ENCODE results near the gene POGZ.
"Not testable (repeated sequence)": the region's sequence is repeated elsewhere in the genome, so short reads cannot be mapped to it uniquely, and the experiment has no call there.

The POGZ gene

DNA sequence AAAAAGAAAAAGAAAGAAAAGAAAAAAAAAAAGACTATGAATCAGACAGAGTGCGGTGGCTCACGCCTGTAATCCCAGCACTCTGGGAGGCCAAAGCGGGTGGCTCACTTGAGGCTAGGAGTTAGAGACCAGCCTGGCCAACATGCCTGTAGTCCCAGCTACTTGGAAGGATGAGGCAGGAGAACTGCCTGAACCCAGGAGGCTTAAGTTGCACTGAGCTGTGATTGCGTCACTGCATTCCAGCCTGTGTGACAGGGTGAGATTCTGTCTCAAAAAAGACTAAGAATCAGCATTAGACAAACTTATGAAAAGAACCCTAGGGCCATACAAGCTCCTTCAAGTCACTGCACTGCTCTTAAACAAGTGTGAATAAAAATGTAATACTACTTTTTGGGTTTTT, 43.1 kb downstream of the POGZ start:
- no peak for DNase-seq

DNA sequence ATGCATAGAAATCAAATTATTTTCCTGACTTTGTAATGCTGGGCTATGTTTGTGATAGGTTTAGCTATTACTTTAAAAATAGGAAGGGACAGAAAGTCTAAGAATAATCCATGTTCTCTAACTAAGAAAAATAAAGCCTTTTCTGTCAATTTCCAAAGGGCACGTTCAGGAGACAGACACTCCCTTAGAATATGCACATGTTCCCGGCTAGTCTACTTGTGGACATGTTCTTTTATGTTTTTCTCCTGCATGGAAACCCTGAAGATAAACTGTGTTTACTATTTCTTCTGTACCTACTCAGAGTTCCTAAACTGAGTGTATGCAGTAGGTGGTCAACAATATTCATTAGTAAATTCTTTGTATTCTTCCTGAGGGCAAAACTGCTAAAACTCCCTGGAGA, 47.4 kb downstream of the POGZ start:
- no peak for DNase-seq

DNA sequence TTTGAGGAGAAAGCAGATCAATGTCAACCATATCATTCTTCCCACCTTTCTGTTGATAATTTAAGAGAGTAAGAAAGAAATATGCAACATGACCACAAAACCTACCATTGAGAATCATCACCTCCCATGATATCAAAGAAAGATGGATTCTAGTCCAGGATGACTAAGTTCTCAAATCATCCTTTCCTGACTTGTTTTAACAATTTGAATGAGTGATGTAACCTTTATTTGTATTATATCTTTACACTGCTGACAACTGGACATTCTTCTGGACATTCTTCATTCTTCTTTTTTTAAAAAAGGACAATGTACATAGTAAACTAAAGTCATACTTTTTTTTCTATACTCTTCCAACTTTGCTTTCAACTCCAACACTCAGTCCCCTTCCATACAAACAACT, 50.4 kb downstream of the POGZ start:
- DNase-seq = no peak

DNA sequence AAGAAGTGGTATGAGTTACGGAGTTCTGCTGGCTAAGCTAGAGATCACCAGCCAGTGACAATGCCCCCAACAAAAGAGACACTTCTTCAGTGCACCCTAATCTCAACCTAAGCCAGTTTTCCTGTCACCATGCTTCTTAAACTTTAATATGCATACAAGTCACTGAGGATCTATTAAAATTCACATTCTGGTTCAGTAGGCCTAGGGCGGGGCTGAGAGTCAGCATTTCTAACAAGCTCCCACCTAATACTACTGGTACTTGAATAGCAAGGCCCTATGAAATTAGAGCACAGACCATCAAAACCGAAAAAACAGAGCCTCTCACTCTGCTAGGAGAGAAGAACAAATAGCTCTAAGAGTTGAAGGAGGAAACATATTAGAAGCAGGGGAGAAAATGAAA, 52.0 kb downstream of the POGZ start:
- DNase-seq = no peak

DNA sequence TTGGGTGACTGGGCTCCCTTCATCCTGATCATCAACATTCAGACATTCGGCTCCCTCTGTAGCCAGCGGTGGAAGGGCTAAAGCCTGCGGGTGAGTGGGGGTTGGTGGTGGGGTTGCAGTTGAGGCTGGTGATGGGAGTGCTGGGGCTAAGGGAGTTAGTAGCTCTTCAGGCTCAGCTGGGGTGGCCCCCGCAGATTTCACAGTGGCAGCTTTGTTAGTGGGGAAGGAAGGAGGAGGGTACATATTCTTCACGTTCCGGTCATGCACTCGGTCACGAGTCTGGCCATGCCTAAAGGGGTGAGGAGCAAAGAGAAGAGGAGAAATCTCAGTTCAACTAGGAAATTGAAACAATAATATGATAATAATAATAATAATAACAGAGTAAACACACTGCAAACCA, 53.1 kb downstream of the POGZ start:
- DNase-seq = no peak

DNA sequence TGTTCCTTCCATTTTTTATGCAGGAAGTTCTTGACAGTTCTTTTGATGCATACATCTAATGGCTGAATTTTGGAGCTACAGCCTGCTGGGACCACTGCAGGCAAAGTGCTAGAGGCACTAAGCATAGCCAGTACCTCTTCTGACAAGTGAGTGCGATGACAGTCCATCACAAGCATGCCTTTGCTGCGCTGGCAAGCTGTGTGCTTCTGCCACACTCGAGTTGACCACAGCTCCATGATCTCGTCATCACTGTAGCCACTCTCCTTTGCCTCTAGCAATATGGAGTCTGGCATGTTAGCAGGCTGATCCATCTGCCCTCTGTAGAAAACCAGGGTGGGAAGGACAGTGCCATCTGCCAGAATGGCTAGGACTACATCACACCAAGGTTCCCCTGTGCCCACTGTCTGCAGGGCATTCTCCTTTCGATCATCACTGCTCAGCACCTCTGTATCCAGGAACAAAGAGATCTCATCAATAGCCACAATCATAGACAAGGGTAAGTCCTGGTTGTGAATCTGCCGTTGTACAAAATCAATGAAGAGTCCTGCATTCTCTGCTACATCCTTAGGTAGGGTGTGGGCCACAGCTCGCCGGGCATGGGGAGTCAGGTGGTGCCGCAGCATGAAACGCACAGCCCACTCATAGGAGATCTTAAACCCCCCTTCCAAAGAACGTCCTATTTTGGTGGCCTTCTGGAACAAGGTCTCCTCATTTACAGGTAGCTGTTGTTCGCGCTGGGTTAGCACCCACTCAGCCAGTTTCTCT, 53.9 kb downstream of the POGZ start:
- DNase-seq = no peak

DNA sequence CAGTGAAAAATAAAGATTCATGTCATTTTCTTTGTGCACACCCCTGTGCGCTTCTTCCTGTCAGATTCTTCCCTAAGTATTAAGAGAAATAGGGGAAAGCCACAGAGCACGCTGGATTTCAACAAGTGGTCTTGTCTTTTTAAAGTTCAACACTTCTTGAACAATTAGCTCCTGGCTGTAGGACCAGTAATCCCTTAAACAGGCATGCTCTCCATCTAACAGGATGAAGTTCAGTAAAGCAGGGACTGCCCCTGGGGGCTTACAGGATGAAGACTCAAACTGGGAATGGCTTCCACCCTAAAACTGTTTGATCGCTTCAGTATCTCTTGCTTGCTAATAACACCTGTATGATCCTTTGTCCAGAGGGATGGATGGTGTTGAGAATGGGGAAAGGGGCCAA, 55.7 kb downstream of the POGZ start:
- no peak for DNase-seq

DNA sequence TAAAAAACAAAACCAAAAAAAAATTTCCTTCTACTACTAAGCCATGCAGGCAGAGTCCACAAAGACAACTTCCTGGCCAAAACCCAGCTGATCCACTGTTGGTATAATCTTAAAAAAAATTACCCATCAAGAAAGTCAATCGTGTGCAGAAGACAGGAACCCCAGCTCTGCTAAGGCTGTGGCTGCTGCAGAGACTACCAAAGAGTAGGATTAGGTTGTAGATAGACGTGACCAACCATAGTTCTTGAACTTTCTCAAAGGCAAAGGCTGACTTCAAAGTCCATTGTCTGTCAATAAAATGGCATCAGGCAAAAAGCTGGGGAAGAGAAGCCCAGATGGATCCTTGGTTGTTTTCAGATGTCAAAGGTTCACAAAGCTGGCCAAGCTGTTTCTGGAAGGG, 56.5 kb downstream of the POGZ start:
- DNase-seq = no peak

DNA sequence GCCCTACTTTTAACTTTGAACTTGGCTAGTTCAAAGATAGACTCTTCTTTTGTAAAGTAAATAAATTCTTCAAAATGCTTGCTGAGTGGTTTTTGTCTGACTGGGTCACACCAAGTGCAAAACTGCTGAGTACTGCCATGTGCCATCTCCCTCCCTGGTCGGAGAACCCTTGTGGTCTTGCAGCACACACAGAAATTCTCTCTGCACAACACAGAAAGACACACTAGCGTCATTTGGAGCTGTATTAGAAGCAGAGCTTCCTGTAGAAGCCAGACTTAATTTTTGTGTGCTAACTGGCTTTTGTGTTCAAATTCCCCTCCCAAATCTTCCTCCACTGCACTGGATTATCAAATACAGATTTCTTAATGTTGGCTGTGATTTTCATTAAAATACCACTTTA, 57.4 kb downstream of the POGZ start:
- no peak for DNase-seq

DNA sequence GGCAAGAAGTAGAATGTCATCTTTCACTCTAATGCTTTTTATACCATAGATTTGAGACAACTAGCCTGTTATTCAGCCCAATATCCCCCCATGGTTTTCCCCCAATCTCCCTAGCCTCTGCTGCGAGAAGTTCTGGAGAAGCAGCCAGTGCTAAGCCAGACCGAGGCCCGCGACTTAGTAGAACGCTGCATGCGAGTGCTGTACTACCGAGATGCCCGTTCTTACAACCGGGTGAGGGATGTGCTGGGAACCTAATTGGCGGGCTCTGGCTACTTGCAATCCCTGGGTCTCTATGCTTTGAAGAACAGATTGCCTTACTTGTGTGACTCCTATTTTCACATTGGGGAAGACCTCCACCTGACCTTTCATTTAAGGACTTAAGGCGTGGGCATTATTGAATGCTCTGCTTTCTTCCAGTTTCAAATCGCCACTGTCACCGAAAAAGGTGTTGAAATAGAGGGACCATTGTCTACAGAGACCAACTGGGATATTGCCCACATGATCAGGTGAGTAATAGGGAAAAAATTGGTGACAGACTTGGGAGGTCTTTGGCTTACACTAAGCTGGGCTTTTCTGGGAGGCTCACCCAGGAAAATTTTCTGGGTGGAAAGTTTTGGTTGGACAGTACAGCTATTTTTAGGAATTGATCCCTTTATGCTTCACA, 58.0 kb downstream of the POGZ start:
- no peak for DNase-seq

DNA sequence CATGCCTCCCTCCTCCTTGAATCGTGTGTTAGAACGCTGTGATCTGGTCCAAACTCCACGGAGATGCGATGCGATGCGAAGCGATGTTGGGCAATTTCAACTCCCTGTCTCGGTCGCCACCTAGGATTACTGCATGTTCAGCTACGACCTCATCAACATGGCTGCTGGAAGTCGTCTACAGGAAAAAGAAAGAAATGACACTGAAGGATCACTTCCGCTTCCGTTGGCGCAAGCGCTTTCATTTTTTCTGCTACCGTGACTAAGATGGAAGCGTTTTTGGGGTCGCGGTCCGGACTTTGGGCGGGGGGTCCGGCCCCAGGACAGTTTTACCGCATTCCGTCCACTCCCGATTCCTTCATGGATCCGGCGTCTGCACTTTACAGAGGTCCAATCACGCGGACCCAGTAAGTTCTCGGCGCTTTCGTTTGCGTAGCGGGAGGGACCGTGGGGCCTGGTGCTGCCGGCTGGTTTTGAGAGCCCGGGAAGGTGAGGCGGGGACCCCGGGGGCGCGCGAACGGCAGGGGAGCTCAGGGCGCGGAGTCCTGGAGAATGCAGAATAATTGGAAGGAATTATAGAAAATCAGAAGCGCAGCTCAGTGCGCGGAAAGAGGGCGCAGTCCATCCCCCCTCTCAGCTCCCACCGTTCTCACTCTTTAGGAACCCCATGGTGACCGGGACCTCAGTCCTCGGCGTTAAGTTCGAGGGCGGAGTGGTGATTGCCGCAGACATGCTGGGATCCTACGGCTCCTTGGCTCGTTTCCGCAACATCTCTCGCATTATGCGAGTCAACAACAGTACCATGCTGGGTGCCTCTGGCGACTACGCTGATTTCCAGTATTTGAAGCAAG, 59.7 kb downstream of the POGZ start, which contains the start of gene PSMB4:
Gene PSMB4 (plus strand): TSS at position 250 of the 848 bp plus-strand sequence. CDS start 15 bp downstream, at position 265.
- peak; percentile 74 for DNase-seq

DNA sequence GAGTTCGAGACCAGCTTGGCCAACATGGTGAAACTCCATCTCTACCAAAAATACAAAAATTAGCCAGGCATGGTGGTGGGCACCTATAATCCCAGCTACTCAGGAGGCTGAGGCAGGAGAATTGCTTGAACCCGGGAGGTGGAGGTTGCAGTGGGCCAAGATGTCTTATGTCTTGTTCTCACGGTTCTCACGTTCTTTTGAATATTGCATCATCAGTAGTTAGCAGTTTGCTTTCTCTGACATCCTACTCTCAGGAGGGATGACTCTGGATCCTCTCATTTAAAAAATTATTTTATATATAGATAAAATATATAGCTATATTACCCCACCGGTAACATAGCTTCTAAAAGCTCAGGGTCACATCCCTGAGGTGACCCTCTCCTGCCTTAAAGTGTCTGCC, 63.0 kb downstream of the POGZ start:
- not testable (repeated sequence) for DNase-seq

DNA sequence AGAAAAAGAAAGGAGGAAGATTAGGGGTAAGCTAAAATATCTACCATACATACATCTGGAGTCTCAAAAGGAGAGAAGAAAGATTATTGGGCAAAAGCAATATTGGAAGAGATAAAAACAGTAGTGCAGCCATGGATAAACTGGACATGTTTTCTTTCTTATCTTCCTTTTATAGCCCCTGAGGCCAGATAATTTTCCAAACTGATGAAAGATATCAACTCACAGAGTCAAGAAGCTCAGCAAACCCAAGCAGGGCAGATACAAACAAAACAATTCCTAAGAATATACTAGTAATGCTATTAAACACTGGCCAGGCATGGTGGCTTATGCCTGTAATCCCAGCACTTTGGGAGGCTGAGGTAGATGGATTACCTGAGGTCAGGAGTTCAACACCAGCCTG, 65.7 kb downstream of the POGZ start:
- no peak for DNase-seq

DNA sequence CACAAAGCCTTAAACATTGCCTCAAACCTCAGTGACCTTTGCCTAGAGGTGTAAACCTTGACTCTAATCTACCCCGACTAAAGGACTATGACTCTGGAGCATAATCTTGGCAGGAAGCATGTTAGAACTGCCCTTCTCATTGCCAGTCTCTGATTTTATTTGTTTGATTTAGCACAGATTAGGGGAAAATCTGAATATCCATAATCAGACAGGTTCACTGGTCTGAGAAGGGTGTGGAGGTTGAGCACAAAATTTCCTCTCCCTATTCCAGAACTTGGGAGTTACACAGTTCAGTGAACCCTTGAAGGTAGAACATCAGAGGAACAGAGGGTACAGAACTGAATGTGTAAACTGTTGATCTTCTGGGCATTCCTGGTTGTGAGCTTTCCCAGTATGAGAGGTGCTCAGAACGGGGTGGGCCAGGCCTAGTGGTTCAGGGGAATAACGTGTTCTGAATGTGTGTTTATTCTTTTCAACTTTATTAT, 68.2 kb downstream of the POGZ start:
- no peak for DNase-seq

DNA sequence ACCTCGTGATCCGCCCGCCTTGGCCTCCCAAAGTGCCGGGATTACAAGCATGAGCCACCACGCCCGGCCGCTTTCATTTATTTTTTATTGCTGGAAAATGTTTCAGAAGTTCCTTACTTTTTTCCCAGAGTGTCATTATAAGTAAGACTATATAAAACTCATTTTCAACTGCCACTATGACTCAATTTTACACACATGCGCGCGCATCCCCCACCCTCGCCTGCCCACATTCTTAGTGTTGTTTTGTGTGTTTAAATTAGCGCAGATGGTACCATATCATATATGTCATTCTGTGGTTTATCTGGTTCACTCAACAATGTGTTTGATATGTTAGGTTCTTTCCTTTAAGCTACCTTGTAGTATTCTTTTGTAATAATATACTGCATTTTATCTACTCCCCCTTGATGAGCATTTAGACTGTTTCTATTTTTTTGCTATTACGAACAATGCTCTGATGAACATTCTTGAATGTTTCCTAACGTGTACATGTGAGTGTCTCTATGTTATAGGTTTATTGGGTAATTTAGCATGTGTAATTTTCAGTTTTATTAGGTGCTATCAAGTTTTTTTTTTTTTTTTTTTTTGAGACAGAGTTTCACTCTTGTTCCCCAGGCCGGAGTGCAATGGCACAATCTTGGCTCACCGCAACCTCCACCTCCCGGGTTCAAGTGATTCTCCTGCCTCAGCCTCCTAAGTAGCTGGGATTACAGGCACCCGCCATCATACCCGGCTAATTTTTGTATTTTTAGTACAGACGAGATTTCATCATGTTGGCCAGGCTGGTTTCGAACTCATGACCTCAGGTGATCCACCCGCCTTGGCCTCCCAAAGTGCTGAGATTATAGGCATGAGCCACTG, 68.8 kb downstream of the POGZ start:
- not testable (repeated sequence) for DNase-seq

DNA sequence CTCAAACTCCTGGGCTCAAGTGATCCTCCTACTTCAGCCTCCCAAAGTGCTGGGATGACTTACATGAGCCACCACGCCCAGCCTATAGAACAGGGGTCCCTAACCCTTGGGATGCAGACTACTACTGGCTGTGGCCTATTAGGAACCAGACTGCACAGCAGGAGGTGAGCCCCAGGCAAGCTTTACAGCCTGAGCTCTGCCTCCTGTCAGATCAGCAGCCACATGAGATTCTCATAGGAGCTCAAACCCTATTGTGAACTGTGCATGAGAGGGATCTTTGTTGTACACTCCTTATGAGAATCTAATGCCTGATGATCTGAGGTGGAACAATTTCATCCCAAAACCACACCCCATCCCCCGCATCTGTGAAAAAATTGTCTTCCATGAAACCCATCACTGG, 73.3 kb downstream of the POGZ start:
- DNase-seq = no peak

DNA sequence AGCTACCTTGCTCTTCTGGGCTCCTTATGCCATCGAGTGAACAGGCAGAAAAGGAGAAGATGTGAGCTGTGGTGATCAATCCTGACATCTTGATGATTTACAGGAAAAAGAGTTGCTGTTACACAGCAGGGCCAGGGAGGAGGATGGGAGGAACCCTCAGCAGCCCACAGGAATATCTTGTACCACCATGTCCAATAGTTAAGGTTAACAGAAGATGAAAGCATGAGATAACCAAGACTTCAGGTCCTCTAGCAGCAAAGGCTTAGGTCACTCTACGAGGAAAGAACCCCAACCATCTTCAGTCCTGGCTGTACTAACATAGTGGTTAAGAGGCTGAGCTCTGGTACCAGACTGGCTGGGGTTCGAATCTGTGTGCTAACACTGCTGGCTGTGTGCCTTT, 74.7 kb downstream of the POGZ start:
- no peak for DNase-seq

DNA sequence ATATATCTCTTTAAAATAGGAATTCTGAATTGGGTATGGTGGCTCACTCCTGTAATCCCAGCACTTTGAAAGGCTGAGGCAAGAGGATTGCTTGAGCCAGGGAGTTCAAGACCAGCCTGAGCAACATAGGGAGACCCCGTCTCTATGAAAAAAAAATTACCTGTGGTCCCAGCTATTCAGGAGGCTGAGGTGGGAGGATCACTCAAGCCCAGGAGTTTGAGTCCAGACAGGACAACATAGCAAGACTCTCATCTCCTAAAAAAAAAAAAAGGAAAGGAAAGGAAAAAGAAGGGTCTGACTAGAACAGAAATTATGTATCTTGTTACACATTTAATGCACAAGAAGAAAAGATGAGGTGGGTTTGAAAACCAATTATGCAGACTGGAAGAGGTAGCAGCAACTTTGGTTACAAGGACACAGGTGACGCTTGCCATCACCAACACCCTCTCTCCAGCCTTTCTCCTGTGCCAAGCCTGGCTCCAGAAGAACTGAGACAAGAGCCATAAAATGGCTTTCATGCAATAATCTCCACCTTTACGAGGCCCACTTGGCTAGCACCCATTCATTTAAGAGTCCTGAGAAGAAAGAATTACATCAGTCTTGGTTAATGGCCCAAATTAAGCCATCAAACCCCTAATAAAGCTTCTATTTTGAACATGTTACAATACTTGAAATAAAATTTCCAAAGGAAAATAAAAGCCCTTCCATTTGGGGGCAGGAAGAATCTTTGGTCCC, 82.0 kb downstream of the POGZ start:
- no peak for DNase-seq

DNA sequence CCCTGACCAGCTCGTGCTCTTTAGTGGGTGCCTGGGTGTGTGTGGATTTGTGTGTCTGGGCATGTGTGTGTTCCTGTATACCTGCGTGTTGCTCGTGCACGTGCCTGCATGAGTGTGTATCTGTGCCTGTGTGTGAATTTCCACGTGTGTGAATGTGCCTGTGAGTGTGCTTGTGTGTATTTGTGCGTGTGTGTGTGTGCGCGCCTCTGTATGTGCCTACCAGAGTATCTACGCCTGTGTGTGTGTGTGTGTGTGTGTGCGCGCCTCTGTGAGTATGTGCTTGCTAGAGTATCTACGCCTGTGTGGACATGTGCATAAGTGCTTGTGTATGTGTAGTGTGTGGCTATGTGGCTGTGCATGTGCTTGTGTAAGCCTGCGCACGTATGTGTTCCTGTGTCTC, 86.1 kb downstream of the POGZ start:
- DNase-seq = no peak

DNA sequence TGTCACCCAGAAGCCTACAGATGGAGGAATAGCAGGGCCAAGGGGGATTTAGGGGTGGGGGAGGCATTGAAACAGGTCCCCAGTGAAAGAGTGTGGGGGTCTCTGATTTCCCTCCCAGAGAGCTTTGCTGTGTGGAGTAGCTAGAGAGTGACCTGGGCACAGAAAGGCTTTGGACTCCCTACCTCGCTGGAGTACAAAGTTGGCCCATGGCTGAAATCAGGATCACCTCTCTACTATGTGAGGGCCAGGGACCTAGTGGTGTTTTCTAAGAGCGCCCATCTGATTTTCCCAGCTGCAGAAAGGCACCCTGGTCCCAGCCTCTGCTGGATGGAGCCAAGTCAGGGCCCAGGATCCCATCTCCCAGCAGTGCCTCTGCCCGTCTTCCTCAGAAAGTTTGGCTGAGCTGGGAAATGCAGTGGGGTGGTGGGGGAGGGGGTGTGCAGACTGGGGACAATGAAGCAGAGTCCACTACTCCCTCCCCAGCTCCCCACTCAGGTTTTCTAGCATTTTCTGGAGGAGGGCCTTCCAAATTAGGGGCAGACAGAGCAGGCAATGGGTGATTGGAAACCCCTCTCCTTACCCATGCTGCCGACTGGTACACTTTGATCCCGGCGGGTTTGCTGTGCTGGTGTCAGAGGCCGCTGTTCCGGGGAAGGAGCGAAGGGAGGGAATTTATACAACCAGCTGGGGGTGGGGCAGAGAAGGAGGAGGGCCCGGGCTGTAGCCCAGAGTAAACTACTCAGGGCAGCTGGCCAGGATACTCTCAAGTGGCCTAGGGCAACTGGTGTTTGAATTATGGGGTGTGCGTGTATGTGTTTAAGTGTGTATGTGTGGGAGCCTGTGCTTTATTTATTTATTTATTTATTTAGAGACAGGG, 87.0 kb downstream of the POGZ start, which contains the start of gene SELENBP1:
Gene SELENBP1 (minus strand): TSS at position 648 of the 877 bp plus-strand sequence. CDS start 64 bp downstream, at position 584.
- DNase-seq = peak; percentile 93

Measured in NCI-H510A (cell line).